GM21529 (cell line): ENCODE results near the gene SLC2A9.

Experiments
- ATAC-seq: cut with Tn5 transposase; IDR thresholded peaks from one replicate; pipeline ENCODE4 v1.9.1; 2021; ENCODE audit not compliant: unreplicated experiment

The SLC2A9 gene

DNA sequence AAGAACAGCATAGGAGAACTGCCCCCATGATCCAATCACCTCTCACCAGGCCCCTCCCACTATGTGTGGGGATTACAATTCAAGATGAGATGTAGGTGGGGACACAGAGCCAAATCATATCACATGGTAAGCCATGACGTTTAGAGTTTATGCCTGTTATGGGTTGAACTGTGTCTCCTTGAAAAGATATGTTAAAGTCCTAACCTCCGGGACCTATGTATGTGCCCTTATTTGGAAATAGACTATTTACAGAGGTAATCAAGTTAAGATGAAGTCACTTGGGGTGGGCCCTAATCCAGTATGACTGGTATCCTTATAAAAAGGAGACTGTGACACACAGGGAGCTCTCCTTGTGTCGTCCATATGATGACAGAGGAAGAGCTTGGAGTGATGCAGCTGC lies 25.2 kb upstream of the SLC2A9 start:
- no peak for ATAC-seq

DNA sequence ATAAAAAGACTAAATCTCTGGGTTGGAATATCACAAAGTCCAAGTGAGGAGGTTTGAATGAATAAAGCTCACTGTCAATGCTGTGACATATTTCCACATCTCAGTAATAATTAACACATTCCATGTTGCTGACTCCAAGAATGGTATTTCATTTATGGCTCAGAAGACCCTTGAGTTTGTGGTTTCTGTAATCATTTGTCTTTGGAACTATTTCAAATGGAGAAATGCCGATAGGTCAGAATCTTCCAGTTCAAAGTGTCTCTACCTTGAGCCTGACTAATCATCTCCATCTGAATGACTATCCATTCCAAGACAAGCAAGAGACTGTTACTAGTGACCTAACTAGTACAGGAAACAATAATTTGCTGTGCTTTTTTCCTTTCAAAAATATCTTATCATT lies 24.2 kb upstream of the SLC2A9 start:
- ATAC-seq = no peak

DNA sequence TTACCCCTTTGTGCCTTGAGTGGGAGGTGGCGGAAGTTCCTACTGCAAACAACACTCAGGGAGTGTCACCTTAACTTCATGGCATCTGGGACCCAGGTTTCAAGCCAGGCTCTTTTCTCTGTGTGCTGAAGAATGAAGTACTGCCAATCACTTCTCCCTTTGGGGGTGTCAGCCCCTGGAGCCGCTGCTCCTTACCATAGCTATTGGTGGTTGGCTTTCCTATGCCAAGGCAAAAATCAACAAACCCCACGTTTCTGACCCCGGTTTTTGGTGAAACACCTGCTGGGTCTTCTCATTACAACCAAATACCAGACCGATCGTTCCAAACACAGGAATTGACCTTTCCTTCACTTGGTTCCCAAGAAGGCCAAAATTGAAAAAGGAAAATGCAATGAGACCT lies 19.7 kb upstream of the SLC2A9 start:
- ATAC-seq = no peak

DNA sequence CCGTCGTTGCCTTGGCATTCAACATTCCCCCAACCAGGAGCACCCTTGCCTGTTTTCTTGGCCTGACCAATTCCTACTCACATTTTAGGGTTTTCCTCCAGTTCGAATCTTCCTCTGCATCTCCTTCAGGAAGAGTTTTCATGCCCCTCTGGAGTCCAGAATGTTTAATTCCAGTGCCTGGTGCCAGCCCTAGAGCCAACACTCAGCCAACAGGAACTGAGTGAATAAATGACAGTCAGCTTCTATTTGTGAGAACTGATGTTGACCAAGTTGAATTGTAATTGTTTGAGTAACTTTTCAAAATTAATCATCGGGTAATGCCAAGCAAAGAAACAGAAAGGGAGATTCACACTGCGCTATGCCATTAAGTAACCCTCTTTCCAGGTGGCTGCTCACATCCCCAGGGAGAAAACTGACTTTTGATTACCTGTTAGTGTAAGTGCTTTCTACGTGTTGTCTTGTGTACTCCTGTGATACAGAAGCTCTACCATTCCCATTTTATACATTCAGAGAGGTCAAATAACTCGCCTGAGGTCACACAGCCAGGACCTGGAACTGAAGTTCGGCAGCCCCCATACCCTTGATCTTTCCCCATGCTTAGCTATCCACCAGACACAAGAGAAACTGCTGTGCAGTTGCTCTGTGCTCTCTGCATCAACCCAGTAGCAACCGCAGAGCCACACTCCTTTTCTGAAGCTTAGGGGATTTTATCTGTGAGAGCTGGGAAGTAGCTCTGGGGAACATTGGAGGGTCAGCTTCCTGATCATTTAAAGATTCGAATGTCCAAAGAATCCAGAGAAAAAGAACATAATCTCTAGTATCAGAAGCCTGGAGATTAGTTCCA lies 19.0 kb upstream of the SLC2A9 start:
- ATAC-seq = no peak

DNA sequence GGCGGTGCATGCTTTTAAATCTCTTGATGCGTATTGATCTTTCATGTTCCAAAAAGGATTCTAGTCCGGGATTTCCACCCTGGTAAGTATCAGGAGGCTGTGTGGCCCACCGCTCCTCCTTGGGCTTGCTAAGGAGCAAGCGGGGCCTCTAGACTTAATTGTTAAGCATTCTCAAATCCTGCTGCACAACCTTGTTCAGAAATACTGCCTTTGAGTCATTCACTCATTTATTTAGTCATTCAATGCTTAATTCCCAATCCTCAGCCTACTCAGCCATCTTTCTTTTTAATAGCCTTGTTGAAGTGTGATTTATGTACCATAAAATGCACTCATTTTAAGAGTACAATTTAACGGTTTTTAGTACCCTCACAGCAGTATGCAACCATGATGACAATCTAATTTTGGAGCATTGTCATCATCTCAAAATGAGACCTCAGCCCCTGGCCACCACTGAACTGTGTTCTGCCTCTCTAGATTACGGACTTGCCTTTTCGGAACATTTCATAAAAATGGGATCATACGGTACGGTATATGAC lies 15.6 kb upstream of the SLC2A9 start:
- no peak for ATAC-seq

DNA sequence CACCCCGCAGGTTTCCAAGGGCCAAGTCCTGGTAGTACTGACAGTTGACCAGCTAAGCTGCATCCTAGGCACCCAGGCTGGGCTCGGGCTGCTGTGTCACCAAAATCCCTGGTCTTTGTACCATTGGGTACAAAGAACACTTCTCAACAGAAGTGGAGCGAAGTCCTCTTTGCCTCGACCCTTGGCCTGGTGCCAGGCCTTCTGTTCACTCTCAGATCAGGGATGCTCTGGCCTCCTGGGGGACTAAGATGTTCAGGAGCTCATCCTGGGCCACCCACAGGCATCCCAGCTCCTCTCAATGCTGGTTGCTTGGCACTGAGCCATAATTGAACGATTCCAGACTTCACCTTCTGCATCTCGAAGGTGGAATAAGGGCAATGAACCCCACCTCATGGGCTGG lies 13.8 kb upstream of the SLC2A9 start:
- no peak for ATAC-seq

DNA sequence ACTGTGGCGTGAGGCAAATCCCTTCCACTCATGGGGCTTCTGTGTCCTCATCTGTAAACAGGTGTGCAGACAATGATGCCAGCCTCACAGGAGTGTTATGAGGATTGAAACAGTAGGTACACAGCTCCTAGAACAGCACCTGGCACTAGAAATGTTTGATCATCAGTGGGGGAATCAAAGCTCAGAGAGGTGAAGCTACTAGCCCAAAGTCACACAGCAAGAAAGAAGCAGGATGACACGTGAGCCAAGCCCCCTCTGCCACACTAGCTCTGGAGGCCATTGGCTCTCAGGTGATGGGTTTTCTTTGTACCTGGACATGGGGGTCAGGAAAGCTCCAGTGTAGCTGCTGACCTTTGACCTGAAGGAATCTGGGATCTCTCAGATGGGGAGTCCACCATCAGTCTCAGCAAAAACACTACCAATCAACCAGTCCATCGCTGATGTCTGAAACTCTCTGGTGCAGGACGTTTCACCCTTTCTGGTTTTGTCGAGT lies 13.4 kb upstream of the SLC2A9 start:
- ATAC-seq = no peak

DNA sequence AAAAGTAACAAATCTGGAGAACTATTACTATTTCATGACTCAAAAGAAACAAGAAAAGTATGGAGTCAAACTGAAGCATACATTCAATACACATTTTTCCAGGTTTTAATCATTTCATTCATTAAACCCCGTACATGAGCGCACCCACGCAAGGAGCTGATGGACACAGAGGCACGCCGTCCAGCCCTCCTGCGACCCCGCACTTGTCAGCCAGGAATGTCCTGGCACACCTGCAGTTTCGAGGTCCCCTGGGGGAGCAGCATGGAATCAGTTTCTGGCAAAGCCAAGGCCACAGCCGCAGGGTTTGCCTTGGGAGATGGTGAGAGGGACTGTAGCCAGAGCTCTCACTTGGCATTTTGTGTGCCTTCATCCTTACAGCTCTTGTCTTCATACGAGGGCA lies 12.8 kb upstream of the SLC2A9 start:
- no peak for ATAC-seq

DNA sequence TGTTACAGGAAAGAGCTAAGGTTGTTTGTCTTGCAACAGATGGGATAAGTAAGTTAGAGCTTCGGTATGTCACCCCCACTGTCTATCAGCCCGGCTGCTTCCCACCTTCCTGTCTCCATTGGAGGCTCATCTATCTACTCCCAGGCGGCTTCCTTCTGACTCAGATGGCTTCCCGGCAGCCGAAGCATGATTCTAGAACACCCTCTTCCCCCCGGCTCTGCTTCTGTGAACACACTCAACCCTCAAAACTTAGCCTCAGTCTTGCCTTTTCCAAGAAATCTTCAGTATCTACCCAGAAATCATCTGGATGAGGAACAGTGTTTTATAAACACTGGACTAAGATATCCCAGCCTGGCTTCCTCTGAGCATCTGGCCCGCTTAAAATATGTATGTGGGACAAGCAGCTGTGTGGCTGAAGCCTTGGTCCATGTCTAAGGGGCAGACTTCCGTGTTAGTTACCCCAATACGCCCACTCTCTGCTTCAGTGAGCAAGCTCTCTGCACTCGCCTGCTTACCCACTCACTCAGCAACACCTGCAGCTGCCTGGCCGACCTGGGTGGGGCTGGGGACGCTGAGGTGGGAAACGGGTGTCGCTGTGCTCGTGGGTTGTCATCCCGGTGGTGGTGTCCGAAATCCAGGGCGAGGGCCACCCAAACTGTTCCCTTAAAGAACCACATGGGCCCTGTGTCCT lies 12.0 kb upstream of the SLC2A9 start:
- ATAC-seq = no peak

DNA sequence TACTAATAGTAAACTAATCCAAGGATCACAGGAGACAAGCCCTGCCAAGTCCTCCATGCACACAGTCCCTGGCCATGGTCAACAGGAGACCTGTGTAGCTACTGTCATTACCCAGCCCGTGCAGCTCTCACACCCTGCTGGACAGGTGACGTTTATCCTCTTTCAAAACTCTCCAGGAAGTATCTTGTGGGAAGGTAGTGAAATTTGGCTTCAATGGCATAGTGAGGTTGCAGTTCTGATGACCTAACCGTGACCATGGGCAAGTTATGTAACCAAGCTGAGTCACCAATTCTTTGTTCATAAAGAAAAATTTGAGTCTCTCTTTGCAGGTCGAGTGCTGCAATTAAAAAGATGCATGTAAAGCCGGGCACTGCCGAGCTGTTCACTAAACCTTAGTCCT lies 11.3 kb upstream of the SLC2A9 start:
- ATAC-seq = no peak

DNA sequence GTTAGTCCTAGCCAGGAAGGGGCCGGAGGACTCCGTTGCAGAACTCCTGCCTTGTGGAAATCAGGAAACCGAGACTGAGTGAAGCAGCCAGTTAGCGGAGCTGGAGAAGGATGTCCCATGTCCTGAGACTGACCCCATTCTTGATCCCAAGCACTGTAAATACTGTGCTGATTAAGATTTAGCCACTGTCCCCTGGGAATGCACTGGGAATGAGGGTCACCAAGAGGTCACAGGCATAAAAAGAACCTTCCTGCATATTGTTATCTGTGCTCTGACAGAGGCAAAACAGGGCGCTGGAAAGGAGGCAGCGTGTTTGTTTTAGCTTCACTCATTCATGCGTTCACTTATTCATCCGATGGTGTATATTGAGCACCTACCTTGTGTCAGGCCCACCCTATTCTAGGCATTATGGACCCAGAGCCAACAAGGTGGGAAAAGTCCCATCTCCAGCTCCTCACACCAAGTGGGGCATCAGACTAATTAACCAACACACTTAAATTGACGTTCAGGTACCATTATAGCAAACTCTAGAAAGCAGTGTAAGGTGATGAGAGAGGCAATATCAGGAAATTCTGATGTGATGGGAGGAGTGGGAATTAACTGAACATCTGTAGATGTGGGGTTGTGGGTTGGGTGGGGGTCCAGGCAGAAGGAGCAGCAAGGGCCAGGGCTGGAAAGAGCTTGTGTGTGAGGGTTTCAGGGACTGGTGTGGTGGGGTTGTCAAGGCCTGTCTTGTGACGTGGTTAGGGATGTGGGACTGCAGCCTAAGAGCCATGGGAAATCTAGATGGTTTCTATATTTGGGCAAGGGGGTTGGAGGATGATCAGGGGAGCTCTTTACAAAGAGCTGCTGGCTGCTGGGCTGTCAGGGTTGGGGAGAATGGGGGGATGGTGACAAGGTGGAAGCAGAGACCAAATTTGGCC lies 10.6 kb upstream of the SLC2A9 start:
- no peak for ATAC-seq

DNA sequence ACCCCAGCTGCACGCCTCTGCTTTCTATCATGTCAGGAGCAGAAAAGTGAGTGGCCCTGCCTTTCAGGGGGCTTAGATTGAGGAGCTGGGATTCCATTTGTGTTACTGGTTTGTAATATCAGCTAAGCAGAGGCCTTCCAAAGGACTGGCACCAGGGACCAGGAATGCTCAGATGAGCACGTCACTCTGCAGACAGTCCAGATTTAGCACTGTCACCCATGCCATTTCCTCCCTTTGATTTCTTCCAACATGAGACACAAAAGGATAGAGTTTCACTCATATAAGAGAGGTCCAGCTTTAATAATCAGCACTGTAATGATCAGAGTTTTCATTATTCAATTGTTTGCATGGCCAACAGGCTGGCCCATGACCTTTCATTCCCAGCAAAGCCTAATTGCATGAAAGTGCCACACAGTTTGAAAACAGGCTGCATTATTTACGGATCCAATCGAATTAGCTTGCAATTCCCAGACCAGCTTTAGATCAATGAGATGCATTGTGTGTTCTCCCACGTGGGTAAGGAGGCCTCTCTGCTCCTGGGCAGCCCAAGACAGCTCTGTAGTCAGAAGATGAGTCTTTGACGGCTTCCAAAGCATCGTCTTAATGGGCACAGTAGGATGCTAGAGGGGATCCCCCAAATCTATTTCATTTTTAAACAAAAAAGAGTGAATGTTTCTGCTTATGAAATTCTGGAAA lies 9.8 kb upstream of the SLC2A9 start:
- no peak for ATAC-seq

DNA sequence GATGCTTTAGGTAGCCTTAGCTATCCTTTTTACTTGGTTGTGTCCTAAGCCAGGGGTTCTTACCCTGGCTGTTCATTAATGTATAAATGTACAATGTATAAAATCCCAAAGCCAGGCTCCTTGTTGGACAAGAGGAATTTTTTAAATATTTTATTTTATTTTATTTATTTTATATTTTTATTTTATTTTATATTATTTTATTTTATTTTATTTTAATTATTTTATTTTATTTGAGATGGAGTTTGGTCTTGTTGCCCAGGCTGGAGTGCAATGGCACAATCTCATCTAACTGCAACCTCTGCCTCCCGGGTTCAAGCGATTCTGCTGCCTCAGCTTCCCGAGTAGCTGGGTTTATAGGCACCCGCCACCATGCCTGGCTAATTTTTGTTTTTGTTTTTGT lies 8.1 kb upstream of the SLC2A9 start:
- ATAC-seq = no peak

DNA sequence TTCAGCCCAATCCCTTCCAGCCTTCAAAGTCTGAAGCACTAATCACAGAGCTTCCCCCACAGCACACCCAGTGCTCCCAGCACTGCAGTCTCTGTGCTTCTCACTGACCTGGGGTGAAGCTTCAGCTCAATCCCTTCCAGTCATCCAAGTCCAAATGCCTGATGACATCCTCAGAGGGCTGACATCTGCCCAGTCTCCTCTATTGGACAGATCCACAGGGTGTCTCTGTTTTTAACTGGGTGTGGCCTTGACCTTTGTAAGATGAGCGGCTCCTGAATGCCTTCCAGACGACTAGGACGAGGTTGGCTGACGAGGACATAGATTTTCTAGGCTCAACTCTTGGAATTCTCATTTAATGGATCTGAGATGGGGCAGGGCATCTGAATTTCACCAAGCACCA lies 7.6 kb upstream of the SLC2A9 start:
- no peak for ATAC-seq

DNA sequence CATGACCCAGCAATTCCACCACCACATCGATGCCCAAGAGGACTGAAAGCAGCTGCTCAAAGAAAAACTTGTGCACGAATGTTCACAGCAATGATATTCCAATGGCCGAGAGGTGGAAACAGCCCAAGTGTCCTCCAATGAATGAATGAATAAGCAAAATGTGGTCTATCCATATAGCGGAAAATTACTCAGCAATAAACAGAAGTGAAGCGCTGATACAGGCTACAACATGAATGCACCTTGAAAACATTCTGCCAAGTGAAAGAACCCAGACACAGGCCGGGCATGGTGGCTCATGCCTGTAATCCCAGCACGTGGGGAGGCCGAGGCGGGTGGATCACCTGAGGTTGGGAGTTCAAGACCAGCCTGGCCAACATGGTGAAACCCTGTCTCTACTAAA lies 5.2 kb upstream of the SLC2A9 start:
- no peak for ATAC-seq

DNA sequence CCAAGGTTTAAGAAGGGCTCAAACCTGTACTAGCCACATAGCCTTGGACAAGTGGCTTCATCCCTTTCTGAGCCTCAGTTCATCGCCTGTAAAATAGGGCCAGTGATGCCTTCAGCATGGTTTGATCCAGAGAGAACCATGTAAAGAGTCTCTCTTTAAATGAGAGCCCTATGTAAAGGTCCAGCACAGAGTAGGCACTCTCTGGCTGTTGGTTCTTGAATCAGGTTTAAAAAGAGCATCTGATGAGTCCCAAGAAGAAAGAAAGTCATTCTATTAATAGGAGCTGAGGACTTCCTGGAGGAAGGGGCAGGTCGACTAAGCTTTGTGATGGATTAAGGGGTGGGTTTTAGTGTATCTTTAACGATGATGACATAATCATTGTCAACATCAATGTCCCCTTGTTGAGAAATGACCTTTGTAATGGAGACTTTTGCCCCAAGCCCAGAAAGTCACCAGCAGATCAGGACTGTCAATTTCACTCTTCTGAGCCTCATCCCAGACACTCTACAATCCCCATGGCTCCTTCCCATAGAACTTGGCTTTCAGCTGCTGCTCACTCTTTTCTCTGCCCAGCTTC lies 4.0 kb upstream of the SLC2A9 start:
- ATAC-seq = no peak

DNA sequence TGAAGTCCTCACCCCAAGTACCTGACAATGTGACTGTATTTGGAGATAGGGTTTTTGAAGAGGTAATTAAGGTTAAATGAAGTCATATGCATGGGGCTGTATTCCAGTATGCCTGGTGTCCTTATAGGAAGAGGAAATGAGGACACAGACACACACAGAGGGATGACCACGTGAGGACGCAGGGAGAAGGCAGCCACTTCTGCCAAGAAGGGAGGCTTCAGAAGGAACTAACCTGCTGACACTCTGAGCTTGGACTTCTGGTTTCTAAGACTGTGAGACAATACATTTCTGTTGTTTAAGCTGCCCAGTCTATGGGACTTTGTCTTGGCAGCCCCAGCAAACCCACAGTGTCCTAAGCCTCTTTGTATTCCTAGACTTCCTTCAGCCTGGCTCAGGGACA lies 3.0 kb upstream of the SLC2A9 start:
- no peak for ATAC-seq

DNA sequence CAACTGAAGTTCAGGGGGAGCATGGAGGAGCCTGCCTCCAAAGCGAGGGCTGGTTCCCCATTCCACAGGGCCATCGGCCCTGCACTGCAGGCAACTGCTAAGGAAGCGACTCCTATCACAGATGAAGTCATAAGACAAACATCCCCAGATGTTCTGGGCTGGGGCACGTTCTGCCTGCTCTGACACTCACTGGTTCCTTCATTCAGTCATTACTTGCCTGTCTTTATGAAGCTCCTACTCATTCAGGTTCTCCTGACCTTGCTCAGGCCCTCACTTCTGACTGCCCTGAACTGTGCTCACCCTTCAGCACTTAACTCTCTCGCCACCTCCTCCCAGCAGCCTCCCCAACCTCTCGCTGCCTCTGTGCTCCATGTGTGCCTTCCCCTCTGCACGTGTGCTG lies 2.5 kb upstream of the SLC2A9 start:
- no peak for ATAC-seq

DNA sequence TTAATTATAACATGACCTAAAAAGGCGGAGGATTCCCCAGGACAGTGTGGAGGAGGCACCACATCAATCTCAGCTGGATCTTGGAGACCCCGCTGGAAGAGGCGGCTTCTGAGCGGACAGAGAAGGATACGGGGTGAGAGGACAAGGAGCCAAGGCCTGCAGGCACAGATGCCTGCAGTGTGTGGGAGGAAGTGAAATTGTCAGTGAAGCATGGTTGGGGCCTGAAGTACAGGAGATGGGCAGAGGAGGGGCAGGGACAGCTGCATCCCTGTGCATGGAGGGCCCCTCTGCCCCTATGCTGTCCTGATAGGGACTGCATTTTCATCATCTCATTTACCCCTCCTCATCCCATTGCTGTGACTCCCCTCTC lies 1.7 kb upstream of the SLC2A9 start:
- ATAC-seq = no peak

DNA sequence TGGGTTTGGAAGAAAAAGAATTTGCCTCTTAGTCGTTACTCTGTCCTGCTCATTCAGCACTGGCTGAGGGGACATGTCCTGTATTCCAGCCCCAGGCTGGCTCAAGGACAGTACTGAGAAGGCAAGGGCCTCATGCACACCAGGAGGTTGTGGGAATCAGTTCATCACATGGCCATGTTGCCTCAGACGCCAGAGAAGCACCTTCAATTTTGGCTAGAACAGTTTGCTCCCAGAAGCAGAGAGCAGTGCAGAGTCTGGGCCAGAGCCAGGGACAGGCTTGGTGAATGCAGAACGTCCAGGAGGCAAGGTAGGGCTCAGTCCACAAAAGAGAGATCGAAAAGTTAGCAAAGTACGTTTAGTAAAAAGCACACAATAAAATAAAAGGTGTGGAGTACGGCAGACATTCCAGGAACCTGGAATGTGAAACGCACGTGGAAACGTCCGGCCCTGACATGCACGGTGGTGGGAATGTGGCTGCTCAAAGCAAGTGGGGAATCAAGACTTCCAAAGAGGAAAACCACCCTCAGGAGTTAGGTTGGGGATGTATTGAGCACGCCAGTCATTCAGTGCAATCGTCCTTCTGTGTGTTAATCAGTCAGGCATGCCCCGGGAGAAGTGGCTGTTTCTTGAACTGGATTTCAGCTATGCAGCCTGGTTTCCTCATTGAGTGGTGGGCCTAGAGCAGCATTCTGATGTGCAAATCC lies 1.2 kb upstream of the SLC2A9 start:
- ATAC-seq = no peak
